Panc1 (cell line): ENCODE data around the gene TUBA4A.

Experiments used
- CTCF ChIP-seq: fragments of 450-650 bp; IDR thresholded peaks from 2 replicates; pipeline ENCODE4 v1.5.1; 2017; ENCODE audit warnings: mild to moderate bottlenecking
- POLR2AphosphoS5 ChIP-seq: IDR thresholded peaks from 2 replicates; pipeline ENCODE4 v1.6.1; 2012; ENCODE audit warnings: mild to moderate bottlenecking, low read depth, low read length, moderate library complexity
- TCF7L2 ChIP-seq: IDR thresholded peaks from 2 replicates; pipeline ENCODE4 v1.6.1; 2011; ENCODE audit warnings: mild to moderate bottlenecking, low read depth, low read length, inconsistent platforms

GRCh38 chr2:219272995-219273394 is 19.3 kb upstream of the TUBA4A start:
- TF ChIP-seq CTCF: no peak
- TF ChIP-seq TCF7L2: no peak
- TF ChIP-seq POLR2AphosphoS5: no peak
